H9 (cell line): Measurements from ENCODE around the gene SWT1. TPM values are rescaled to one million over a fixed set of nuclear protein-coding genes. Genes with fewer than 3 reads are reported as not detected.

Experiments used
- DNase-seq: peaks from one replicate; pipeline ENCODE4 v3.0.0-alpha.2; 2017
- H2AFZ ChIP-seq: one replicate; pipeline ENCODE4 v1.6.1; 2013; ENCODE audit warnings: mild to moderate bottlenecking, low read length, control low read depth, moderate library complexity
- H2AK5ac ChIP-seq: 2 replicates; pipeline ENCODE4 v1.6.1; 2013; ENCODE audit warnings: low read length, control low read depth, mixed read lengths; ENCODE audit not compliant: insufficient read length
- H2BK120ac ChIP-seq: one replicate; pipeline ENCODE4 v1.6.1; 2013; ENCODE audit warnings: low read depth, mild to moderate bottlenecking, low read length, control low read depth, inconsistent platforms; ENCODE audit not compliant: poor library complexity, severe bottlenecking
- H2BK12ac ChIP-seq: 2 replicates; pipeline ENCODE4 v1.6.1; 2013; ENCODE audit warnings: low read length, control low read depth, mixed read lengths, low read depth; ENCODE audit not compliant: insufficient read length
- H2BK15ac ChIP-seq: 2 replicates; pipeline ENCODE4 v1.6.1; 2013; ENCODE audit warnings: low read depth, low read length, control low read depth
- H2BK20ac ChIP-seq: one replicate; pipeline ENCODE4 v1.6.1; 2013; ENCODE audit warnings: low read depth, mild to moderate bottlenecking, low read length, control low read depth, inconsistent platforms; ENCODE audit not compliant: poor library complexity, severe bottlenecking
- H2BK5ac ChIP-seq: 2 replicates; pipeline ENCODE4 v1.6.1; 2013; ENCODE audit warnings: low read length, control low read depth, mixed read lengths; ENCODE audit not compliant: insufficient read length
- H3K14ac ChIP-seq: 2 replicates; pipeline ENCODE4 v1.6.1; 2013; ENCODE audit warnings: low read length, control low read depth; ENCODE audit not compliant: insufficient read depth
- H3K18ac ChIP-seq: 2 replicates; pipeline ENCODE4 v1.6.1; 2013; ENCODE audit warnings: low read depth, mild to moderate bottlenecking, mixed read lengths, low read length, control low read depth; ENCODE audit not compliant: insufficient read length
- H3K23ac ChIP-seq: 2 replicates; pipeline ENCODE4 v1.6.1; 2013; ENCODE audit warnings: low read length, control low read depth, mixed read lengths, low read depth; ENCODE audit not compliant: insufficient read length
- H3K23me2 ChIP-seq: 2 replicates; pipeline ENCODE4 v1.6.1; 2013; ENCODE audit warnings: low read depth, mild to moderate bottlenecking, mixed read lengths, low read length, control low read depth; ENCODE audit not compliant: insufficient read length, poor library complexity, severe bottlenecking
- H3K27ac ChIP-seq: 2 replicates; pipeline ENCODE4 v1.5.1; 2013; ENCODE audit warnings: low read length, control low read depth, mixed read lengths, low read depth; ENCODE audit not compliant: insufficient read length
- H3K27me3 ChIP-seq: 2 replicates; pipeline ENCODE4 v1.6.1; 2013; ENCODE audit warnings: low read length, control low read depth, inconsistent platforms; ENCODE audit not compliant: insufficient read depth
- H3K4ac ChIP-seq: 2 replicates; pipeline ENCODE4 v1.6.1; 2013; ENCODE audit warnings: low read depth, mild to moderate bottlenecking, control low read depth, inconsistent platforms, low read length, moderate library complexity
- H3K4me1 ChIP-seq: 2 replicates; pipeline ENCODE4 v1.6.1; 2013; ENCODE audit warnings: low read length, control low read depth, inconsistent platforms; ENCODE audit not compliant: insufficient read depth
- H3K4me2 ChIP-seq: 2 replicates; pipeline ENCODE4 v1.6.1; 2013; ENCODE audit warnings: low read length, control low read depth, mixed read lengths; ENCODE audit not compliant: insufficient read length, insufficient read depth
- H3K56ac ChIP-seq: 2 replicates; pipeline ENCODE4 v1.6.1; 2013; ENCODE audit warnings: low read depth, mild to moderate bottlenecking, mixed read lengths, low read length, control low read depth; ENCODE audit not compliant: insufficient read length
- H3K79me1 ChIP-seq: 2 replicates; pipeline ENCODE4 v1.6.1; 2013; ENCODE audit warnings: low read depth, mild to moderate bottlenecking, moderate library complexity, low read length, control low read depth, inconsistent platforms; ENCODE audit not compliant: insufficient read depth, poor library complexity, severe bottlenecking
- H3K79me2 ChIP-seq: 2 replicates; pipeline ENCODE4 v1.6.1; 2013; ENCODE audit warnings: low read length, control low read depth, inconsistent platforms; ENCODE audit not compliant: insufficient read depth
- H3K9ac ChIP-seq: 2 replicates; pipeline ENCODE4 v1.6.1; 2013; ENCODE audit warnings: low read length, control low read depth, mixed read lengths; ENCODE audit not compliant: insufficient read length; ENCODE audit errors: extremely low read depth
- H3K9me3 ChIP-seq: one replicate; pipeline ENCODE4 v1.6.1; 2013; ENCODE audit warnings: low read depth, low read length, inconsistent platforms; ENCODE audit not compliant: control insufficient read depth
- H3T11ph ChIP-seq: one replicate; pipeline ENCODE4 v1.6.1; 2013; ENCODE audit warnings: mild to moderate bottlenecking, low read length, control low read depth, inconsistent platforms
- H4K20me1 ChIP-seq: one replicate; pipeline ENCODE4 v1.6.1; 2013; ENCODE audit not compliant: control insufficient read depth, insufficient read length, insufficient read depth
- H4K5ac ChIP-seq: 2 replicates; pipeline ENCODE4 v1.6.1; 2013; ENCODE audit warnings: low read depth, mild to moderate bottlenecking, mixed read lengths, low read length, control low read depth; ENCODE audit not compliant: insufficient read length
- H4K8ac ChIP-seq: replicated peaks from 2 replicates; pipeline ENCODE4 v1.6.1; 2013; ENCODE audit warnings: low read length, control low read depth, mixed read lengths, low read depth; ENCODE audit not compliant: insufficient read length
- H4K91ac ChIP-seq: 2 replicates; pipeline ENCODE4 v1.6.1; 2013; ENCODE audit warnings: low read depth, mild to moderate bottlenecking, moderate library complexity, mixed read lengths, low read length, control low read depth; ENCODE audit not compliant: insufficient read length
- H3K27ac Mint-ChIP-seq, 3 experiments: 2 replicates in 2 of 3; 3 replicates in 1 of 3; pipeline ENCODE4 v1.8.0; 2020 to 2021; ENCODE audit warnings: mixed read lengths in 3 of 3, mild to moderate bottlenecking in 1 of 3, moderate library complexity in 1 of 3
- H3K27me3 Mint-ChIP-seq: 2 replicates; pipeline ENCODE4 v1.8.0; 2021; ENCODE audit warnings: low read depth, mild to moderate bottlenecking, moderate library complexity, mixed read lengths
- H3K36me3 Mint-ChIP-seq, 3 experiments: 2 replicates in 2 of 3; 3 replicates in 1 of 3; pipeline ENCODE4 v1.8.0; 2020 to 2021; ENCODE audit warnings: low read depth in 3 of 3, mixed read lengths in 3 of 3; ENCODE audit not compliant: insufficient read depth in 1 of 3
- H3K4me1 Mint-ChIP-seq, 2 experiments: 2 replicates each; pipeline ENCODE4 v1.8.0; 2020; ENCODE audit warnings: mixed read lengths in 2 of 2
- H3K4me3 Mint-ChIP-seq, 2 experiments: 2 replicates in 1 of 2; 3 replicates in 1 of 2; pipeline ENCODE4 v1.8.0; 2020 to 2021; ENCODE audit warnings: mild to moderate bottlenecking in 2 of 2, mixed read lengths in 2 of 2, moderate library complexity in 1 of 2
- H3K9me3 Mint-ChIP-seq, 2 experiments: 2 replicates in 1 of 2; 3 replicates in 1 of 2; pipeline ENCODE4 v1.8.0; 2020; ENCODE audit warnings: mild to moderate bottlenecking in 2 of 2, mixed read lengths in 2 of 2, moderate library complexity in 1 of 2
- CTCF ChIP-seq: fragments of 200-600 bp; sonication (generic); conservative IDR thresholded peaks from 3 replicates; pipeline ENCODE4 v1.8.0; 2021; ENCODE audit warnings: antibody characterized with exemption, mild to moderate bottlenecking
- WGBS: extraction: QIAGEN DNeasy Blood & Tissue Kit; methylation state at CpG from one replicate; pipeline ENCODE4 v1.1.7; 2013; ENCODE audit warnings: missing lambda C conversion rate, low lambda C conversion rate, mixed read lengths; ENCODE audit not compliant: insufficient read length; ENCODE audit errors: extremely low coverage; 5-methylcytosine and 5-hydroxymethylcytosine counted together
- total RNA-seq: library from RNA; stranded (reverse); gene quantifications from 2 replicates; pipeline ENCODE4 v1.2.1, GENCODE V29; 2021

SWT1 gene
- total RNA-seq, 1 experiment from 2014 or later = 5.2 TPM

- no peak overlapping the region for H3K4ac ChIP-seq
- no peak overlapping the region for H2BK15ac ChIP-seq
- no peak overlapping the region for H3K23ac ChIP-seq
- no peak overlapping the region for H2BK20ac ChIP-seq
- H3K18ac ChIP-seq = no peak overlapping the region
- Mint-ChIP-seq H3K36me3 (peaks cover 0 to 7% (median 1%) of the 10 kb centered on the region in 3 experiments; a peak in 2 of 7 replicates), H3K9me3 (peaks cover 1 to 7% of the 10 kb centered on the region in 2 experiments; a peak in 2 of 5 replicates), H3K27me3 (no peaks in the 10 kb centered on the region), H3K4me3 (no peak overlapping the region), H3K27ac (no peak overlapping the region), H3K4me1 (no peaks in the 10 kb centered on the region)
- TF ChIP-seq CTCF = no peak
- no peak overlapping the region for H4K8ac ChIP-seq
- no peak overlapping the region for H2AK5ac ChIP-seq
- no peaks in the 10 kb centered on the region for H3K79me1 ChIP-seq
- H3K27me3 ChIP-seq = no peaks in the 10 kb centered on the region
- H3K23me2 ChIP-seq = no peaks in the 10 kb centered on the region
- no peak overlapping the region for H3T11ph ChIP-seq
- H4K91ac ChIP-seq = no peak overlapping the region
- WGBS = no CpG with 5 or more reads among the region's 1 CpG
- no peak overlapping the region for H3K4me2 ChIP-seq
- no peaks in the 10 kb centered on the region for H3K9me3 ChIP-seq
- no peak for DNase-seq
- H4K5ac ChIP-seq = no peak overlapping the region
- H3K9ac ChIP-seq = no peak overlapping the region
- no peak overlapping the region for H2BK5ac ChIP-seq
- no peak overlapping the region for H2AFZ ChIP-seq
- H3K56ac ChIP-seq = no peak overlapping the region
- H3K79me2 ChIP-seq = no peaks in the 10 kb centered on the region
- H3K27ac ChIP-seq = no peak overlapping the region
- H2BK12ac ChIP-seq = no peak overlapping the region
- H2BK120ac ChIP-seq = no peak overlapping the region
- H3K4me1 ChIP-seq = no peaks in the 10 kb centered on the region
- H3K14ac ChIP-seq = no peak overlapping the region
- H4K20me1 ChIP-seq = no peaks in the 10 kb centered on the region
Observed at GRCh38 chr1:185237661-185238060, 80.7 kb downstream of the SWT1 start.
